HepG2 (cell line): Measurements from ENCODE around the gene FAM163A. TPM values are rescaled to one million over a fixed set of nuclear protein-coding genes. Genes with fewer than 3 reads are reported as not detected.

Source experiments
- ATAC-seq: fragments of 200-7000 bp; cut with Tn5 transposase; 3 replicates; pipeline ENCODE4 v1.9.1; 2020; ENCODE audit warnings: mild to moderate bottlenecking, moderate library complexity
- BruUV-seq: library from RNA; stranded (reverse); fragments of 400-500 nt; replicated peaks from 2 replicates; lab custom pipeline; 2021; lab: Mats Ljungman, UMichigan
- CTCF ChIA-PET: fragments of 300-600 bp; formaldehyde crosslinking; extraction: SDS; loops from one replicate; lab custom pipeline; 2021; ENCODE audit warnings: low total read pairs, inconsistent platforms, low intra/inter-chr PET ratio; lab: Yijun Ruan, JAX
- POLR2A ChIA-PET: fragments of 350-600 bp; sonication (Branson Sonifier 250); formaldehyde crosslinking; loops from one replicate; lab custom pipeline; 2020; ENCODE audit warnings: antibody characterized with exemption, inconsistent platforms; lab: Yijun Ruan, JAX
- DNase-seq: peaks from one replicate; pipeline ENCODE4 v3.0.0-alpha.2; 2015; ENCODE audit warnings: low spot score
- FAIRE-seq: peaks from 3 replicates; lab custom pipeline; 2011; peaks lifted over from hg19 to GRCh38; lab: Jason Lieb, UNC
- H2AFZ ChIP-seq: one replicate; pipeline ENCODE4 v1.6.1; 2011; ENCODE audit warnings: low read length, inconsistent platforms
- H3K27ac ChIP-seq: fragments of 300-600 bp; 3 replicates; pipeline ENCODE4 v1.8.0; 2011; ENCODE audit warnings: mixed run types, mild to moderate bottlenecking, mixed read lengths, low read length, inconsistent platforms; ENCODE audit not compliant: insufficient read depth; ENCODE audit errors: extremely low read length
- H3K27me3 ChIP-seq, 2 experiments: fragments of 200-600 bp in 1 of 2; 2 replicates in 1 of 2; 3 replicates in 1 of 2; pipeline versions ENCODE4 v1.6.0 to v1.8.0; 2011; ENCODE audit warnings: low read length in 2 of 2, mild to moderate bottlenecking in 2 of 2, moderate library complexity in 2 of 2, inconsistent platforms in 1 of 2; ENCODE audit not compliant: insufficient read depth in 2 of 2, control insufficient read depth in 1 of 2
- H3K36me3 ChIP-seq, 2 experiments: fragments of 200-600 bp in 1 of 2; replicated peaks in 1 of 2; 2 replicates in 1 of 2; 3 replicates in 1 of 2; pipeline versions ENCODE4 v1.5.1 to v1.8.0; 2011; ENCODE audit warnings: low read length in 2 of 2, inconsistent platforms in 1 of 2; ENCODE audit not compliant: insufficient read depth in 2 of 2, control insufficient read depth in 1 of 2
- H3K4me1 ChIP-seq: 2 replicates; pipeline ENCODE4 v1.5.1; 2012; ENCODE audit warnings: low read length, inconsistent platforms; ENCODE audit not compliant: insufficient read depth
- H3K4me2 ChIP-seq: 2 replicates; pipeline ENCODE4 v1.6.0; 2011; ENCODE audit warnings: low read depth, low read length, inconsistent platforms
- H3K4me3 ChIP-seq, 3 experiments: fragments of 200-600 bp in 1 of 3; sonication (generic), shearing (Covaris generic) in 1 of 3; replicated peaks in 1 of 3; 2 replicates each; pipeline ENCODE4 v1.5.1; 2011 to 2016; ENCODE audit warnings: low read length in 3 of 3, inconsistent platforms in 2 of 3, low read depth in 2 of 3, mild to moderate bottlenecking in 2 of 3, control low read depth in 1 of 3, mixed read lengths in 1 of 3; ENCODE audit not compliant: insufficient read depth in 1 of 3
- H3K79me2 ChIP-seq: one replicate; pipeline ENCODE4 v1.6.1; 2011; ENCODE audit warnings: low read length, inconsistent platforms; ENCODE audit not compliant: insufficient read depth
- H3K9ac ChIP-seq: 2 replicates; pipeline ENCODE4 v1.6.0; 2011; ENCODE audit warnings: mild to moderate bottlenecking, low read depth, low read length, inconsistent platforms; ENCODE audit not compliant: insufficient read depth
- H3K9me3 ChIP-seq: 2 replicates; pipeline ENCODE4 v1.5.1; 2012; ENCODE audit warnings: mild to moderate bottlenecking, low read length
- H4K20me1 ChIP-seq: 2 replicates; pipeline ENCODE4 v1.6.0; 2011; ENCODE audit warnings: inconsistent platforms, mild to moderate bottlenecking, low read length, moderate library complexity; ENCODE audit not compliant: insufficient read depth
- AGO1 ChIP-seq: fragments of 200-400 bp; formaldehyde crosslinking; IDR thresholded peaks from 2 replicates; pipeline ENCODE4 v1.6.1; 2017; ENCODE audit warnings: mild to moderate bottlenecking, low read depth, low read length, moderate library complexity; ENCODE audit not compliant: poor library complexity, severe bottlenecking
- ASH2L ChIP-seq: fragments of 300-600, 200-600 bp; sonication (generic); IDR thresholded peaks from 2 replicates; pipeline ENCODE4 v1.7.0; 2017; ENCODE audit warnings: low read depth, mild to moderate bottlenecking, moderate library complexity, mixed read lengths, low read length; ENCODE audit not compliant: insufficient read length
- GTF2F1 ChIP-seq: fragments of 150-350 bp; IDR thresholded peaks from 2 replicates; pipeline ENCODE4 v1.6.1; 2014; ENCODE audit warnings: low read length
- KDM5B ChIP-seq: sonication (generic); formaldehyde crosslinking; IDR thresholded peaks from 2 replicates; pipeline ENCODE4 v1.4.0; 2020; ENCODE audit warnings: missing genetic modification reagents, mild to moderate bottlenecking, borderline replicate concordance
- REL ChIP-seq: sonication (generic); formaldehyde crosslinking; conservative IDR thresholded peaks from 2 replicates; pipeline ENCODE4 v1.8.0; 2022; ENCODE audit warnings: mild to moderate bottlenecking, missing genetic modification reagents, moderate library complexity
- ZFP36L2 ChIP-seq: sonication (generic); formaldehyde crosslinking; IDR thresholded peaks from 2 replicates; pipeline ENCODE4 v1.4.0; 2020; ENCODE audit warnings: missing genetic modification reagents
- ZNF382 ChIP-seq: sonication (generic); formaldehyde crosslinking; IDR thresholded peaks from 2 replicates; pipeline ENCODE4 v1.5.0; 2020; ENCODE audit warnings: missing genetic modification reagents, mild to moderate bottlenecking, borderline replicate concordance
- in situ Hi-C: cut with HindIII; loops from 2 replicates; pipeline ENCODE4 v1.10.0; 2017; ENCODE audit warnings: low pct_unique_long_range_greater_than_20kb; ENCODE audit not compliant: extremely low pct_ligation_motif_present
- intact Hi-C: fragments of 100-400 bp; cut with micrococcal nuclease; formaldehyde crosslinking; loops from one replicate; pipeline ENCODE4 v1.10.0; 2022; ENCODE audit not compliant: unreplicated experiment
- polyA plus RNA-seq, 8 experiments: library from polyadenylated mRNA; depleted of rRNA in 3 of 8; stranded (reverse) in 7 of 8; unstranded in 1 of 8; fragments of >200 nt; fragmentation: Illumina TruSeq in 4 of 8; extraction: Trizol in 4 of 8; gene quantifications; 2 replicates each; pipeline versions ENCODE4 v1.2.1 to v1.2.3, GENCODE V29; 2011 to 2016; ENCODE audit warnings: low read depth in 4 of 8, missing spikeins in 1 of 8, mixed read lengths in 1 of 8; ENCODE audit not compliant: insufficient read depth in 1 of 8
- total RNA-seq, 5 experiments: library from RNA; depleted of rRNA; stranded (reverse); fragments of >200 nt; fragmentation: Illumina TruSeq; extraction: Trizol; gene quantifications; 2 replicates each; pipeline ENCODE4 v1.2.3, GENCODE V29; 2016; ENCODE audit warnings: low read depth in 1 of 5
- TF ChIP-seq, protein P1 (sequence below): sonication (generic); formaldehyde crosslinking; IDR thresholded peaks from 2 replicates; pipeline ENCODE4 v1.4.0; 2020; ENCODE audit warnings: missing genetic modification reagents, borderline replicate concordance
- TF ChIP-seq, protein P2 (sequence below): sonication (generic); formaldehyde crosslinking; IDR thresholded peaks from 2 replicates; pipeline ENCODE4 v1.5.1; 2020; ENCODE audit warnings: mild to moderate bottlenecking, missing genetic modification reagents
- TF ChIP-seq, protein P3 (sequence below): IDR thresholded peaks from 2 replicates; pipeline ENCODE4 v1.6.1; 2016; ENCODE audit warnings: low read depth, borderline replicate concordance
- TF ChIP-seq, protein P4 (sequence below): sonication (generic); formaldehyde crosslinking; IDR thresholded peaks from 2 replicates; pipeline ENCODE4 v1.4.0; 2020; ENCODE audit warnings: missing genetic modification reagents, mild to moderate bottlenecking, borderline replicate concordance

Gene FAM163A
- total and polyA plus RNA-seq, 2 of the 13 experiments (the other 11 are each of a cell fraction or from before 2014, with no cell fraction given), result not detected

DNA sequence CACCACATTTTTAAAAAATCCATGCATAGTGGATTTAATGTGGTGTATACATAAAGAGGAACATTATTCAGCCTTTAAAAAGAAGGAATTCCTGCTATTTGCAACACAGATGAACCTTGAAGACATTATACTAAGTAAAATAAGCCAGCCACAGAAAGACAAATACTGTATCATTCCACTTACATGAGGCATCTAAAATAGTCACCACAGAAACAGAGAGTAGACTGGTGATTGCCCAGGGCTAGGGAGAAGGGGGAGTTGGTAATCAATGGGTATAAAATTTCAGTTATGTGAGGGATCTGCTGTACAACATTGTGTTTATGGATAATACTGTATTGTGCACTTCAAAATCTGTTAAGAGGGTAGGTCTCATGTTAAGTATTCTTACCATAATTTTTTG is 10.0 kb downstream of the FAM163A start:
- BruUV-seq, result no TSS peak
- no peaks in the 10 kb centered on the region for H4K20me1 ChIP-seq
- in situ Hi-C loops (no loop called here), intact Hi-C loops (no loop called here)
- no peak overlapping the region for H3K4me3 ChIP-seq
- no peaks in the 10 kb centered on the region for H3K79me2 ChIP-seq
- POLR2A ChIA-PET, result no interaction called here
- FAIRE-seq (no peak), DNase-seq (no peak), ATAC-seq (no peak)
- TF ChIP-seq, protein P1, sequence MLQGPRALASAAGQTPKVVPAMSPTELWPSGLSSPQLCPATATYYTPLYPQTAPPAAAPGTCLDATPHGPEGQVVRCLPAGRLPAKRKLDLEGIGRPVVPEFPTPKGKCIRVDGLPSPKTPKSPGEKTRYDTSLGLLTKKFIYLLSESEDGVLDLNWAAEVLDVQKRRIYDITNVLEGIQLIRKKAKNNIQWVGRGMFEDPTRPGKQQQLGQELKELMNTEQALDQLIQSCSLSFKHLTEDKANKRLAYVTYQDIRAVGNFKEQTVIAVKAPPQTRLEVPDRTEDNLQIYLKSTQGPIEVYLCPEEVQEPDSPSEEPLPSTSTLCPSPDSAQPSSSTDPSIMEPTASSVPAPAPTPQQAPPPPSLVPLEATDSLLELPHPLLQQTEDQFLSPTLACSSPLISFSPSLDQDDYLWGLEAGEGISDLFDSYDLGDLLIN, result no peak
- no peak for TF ChIP-seq ZNF382 (CRISPR knock-in tag)
- TF ChIP-seq KDM5B (CRISPR knock-in tag), result no peak
- no peak for TF ChIP-seq ASH2L
- TF ChIP-seq GTF2F1, result no peak
- TF ChIP-seq, protein P2, sequence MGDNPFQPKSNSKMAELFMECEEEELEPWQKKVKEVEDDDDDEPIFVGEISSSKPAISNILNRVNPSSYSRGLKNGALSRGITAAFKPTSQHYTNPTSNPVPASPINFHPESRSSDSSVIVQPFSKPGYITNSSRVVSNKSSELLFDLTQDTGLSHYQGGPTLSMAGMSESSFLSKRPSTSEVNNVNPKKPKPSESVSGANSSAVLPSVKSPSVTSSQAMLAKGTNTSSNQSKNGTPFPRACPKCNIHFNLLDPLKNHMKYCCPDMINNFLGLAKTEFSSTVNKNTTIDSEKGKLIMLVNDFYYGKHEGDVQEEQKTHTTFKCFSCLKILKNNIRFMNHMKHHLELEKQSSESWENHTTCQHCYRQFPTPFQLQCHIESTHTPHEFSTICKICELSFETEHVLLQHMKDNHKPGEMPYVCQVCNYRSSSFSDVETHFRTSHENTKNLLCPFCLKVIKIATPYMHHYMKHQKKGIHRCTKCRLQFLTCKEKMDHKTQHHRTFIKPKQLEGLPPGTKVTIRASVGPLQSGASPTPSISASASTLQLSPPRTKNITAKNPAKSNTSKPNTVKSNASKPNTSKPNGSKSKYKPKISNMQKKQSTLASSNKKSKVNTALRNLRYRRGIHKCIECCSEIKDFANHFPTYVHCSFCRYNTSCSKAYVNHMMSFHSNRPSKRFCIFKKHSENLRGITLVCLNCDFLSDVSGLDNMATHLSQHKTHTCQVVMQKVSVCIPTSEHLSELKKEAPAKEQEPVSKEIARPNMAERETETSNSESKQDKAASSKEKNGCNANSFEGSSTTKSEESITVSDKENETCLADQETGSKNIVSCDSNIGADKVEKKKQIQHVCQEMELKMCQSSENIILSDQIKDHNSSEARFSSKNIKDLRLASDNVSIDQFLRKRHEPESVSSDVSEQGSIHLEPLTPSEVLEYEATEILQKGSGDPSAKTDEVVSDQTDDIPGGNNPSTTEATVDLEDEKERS (CRISPR knock-in tag), result no peak
- no peak for TF ChIP-seq ZFP36L2 (CRISPR knock-in tag)
- TF ChIP-seq, protein P3, sequence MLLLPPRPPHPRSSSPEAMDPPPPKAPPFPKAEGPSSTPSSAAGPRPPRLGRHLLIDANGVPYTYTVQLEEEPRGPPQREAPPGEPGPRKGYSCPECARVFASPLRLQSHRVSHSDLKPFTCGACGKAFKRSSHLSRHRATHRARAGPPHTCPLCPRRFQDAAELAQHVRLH (CRISPR knock-in tag), result no peak
- TF ChIP-seq AGO1, result no peak
- no peak for TF ChIP-seq REL
- TF ChIP-seq, protein P4, sequence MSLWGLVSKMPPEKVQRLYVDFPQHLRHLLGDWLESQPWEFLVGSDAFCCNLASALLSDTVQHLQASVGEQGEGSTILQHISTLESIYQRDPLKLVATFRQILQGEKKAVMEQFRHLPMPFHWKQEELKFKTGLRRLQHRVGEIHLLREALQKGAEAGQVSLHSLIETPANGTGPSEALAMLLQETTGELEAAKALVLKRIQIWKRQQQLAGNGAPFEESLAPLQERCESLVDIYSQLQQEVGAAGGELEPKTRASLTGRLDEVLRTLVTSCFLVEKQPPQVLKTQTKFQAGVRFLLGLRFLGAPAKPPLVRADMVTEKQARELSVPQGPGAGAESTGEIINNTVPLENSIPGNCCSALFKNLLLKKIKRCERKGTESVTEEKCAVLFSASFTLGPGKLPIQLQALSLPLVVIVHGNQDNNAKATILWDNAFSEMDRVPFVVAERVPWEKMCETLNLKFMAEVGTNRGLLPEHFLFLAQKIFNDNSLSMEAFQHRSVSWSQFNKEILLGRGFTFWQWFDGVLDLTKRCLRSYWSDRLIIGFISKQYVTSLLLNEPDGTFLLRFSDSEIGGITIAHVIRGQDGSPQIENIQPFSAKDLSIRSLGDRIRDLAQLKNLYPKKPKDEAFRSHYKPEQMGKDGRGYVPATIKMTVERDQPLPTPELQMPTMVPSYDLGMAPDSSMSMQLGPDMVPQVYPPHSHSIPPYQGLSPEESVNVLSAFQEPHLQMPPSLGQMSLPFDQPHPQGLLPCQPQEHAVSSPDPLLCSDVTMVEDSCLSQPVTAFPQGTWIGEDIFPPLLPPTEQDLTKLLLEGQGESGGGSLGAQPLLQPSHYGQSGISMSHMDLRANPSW (CRISPR knock-in tag), result no peak
- no peaks in the 10 kb centered on the region for H3K4me1 ChIP-seq
- H3K4me2 ChIP-seq, result no peak overlapping the region
- CTCF ChIA-PET, result no interaction called here
- no peak overlapping the region for H3K9ac ChIP-seq
- peaks cover 0 to 5% of the 10 kb centered on the region in 2 experiments; a peak in 3 of 5 replicates for H3K27me3 ChIP-seq
- H3K9me3 ChIP-seq, result no peaks in the 10 kb centered on the region
- no peak overlapping the region for H3K27ac ChIP-seq
- H2AFZ ChIP-seq, result no peak overlapping the region
- no peaks in the 10 kb centered on the region for H3K36me3 ChIP-seq
